ENCODE results near the gene MOV10. TPM values are rescaled to one million over a fixed set of nuclear protein-coding genes. Genes with fewer than 3 reads are reported as not detected.

Gene MOV10
- total RNA-seq, 2 experiments from 2014 or later = 80.6 to 89.3 TPM

- Mint-ChIP-seq H3K4me1 (ENCODE audit: low read depth) (peaks cover 24% of the 10 kb centered on the region), H3K36me3 (ENCODE audit: low read depth) (no peaks in the 10 kb centered on the region), H3K4me3 (peak overlapping the region; percentile 89), H3K9me3 (no peaks in the 10 kb centered on the region), H3K27me3 (peaks cover 35% of the 10 kb centered on the region), H3K27ac (peak overlapping the region; percentile 81)
- intact Hi-C loops (cut with DNase I, micrococcal nuclease) = loop anchor here (1.0 to 10.0 kb wide), 11 partner anchors 88 to 1099 kb away; partner anchors contain the start of genes LRIG2 (in 2 of the 2), CAPZA1 (in 1 of the 2), RSBN1 (in 1 of the 2) and SLC16A1 (in 1 of the 2)
- Histone ChIP-seq H3K9me3 (ENCODE audit: control insufficient read depth in 1 of 2, insufficient read depth in 1 of 2, low read length in 2 of 2) (peaks cover 0 to 5% of the 10 kb centered on the region in 2 experiments), H3K4me3 (ENCODE audit: low read length) (peak overlapping the region; percentile 69), H3K27ac (ENCODE audit: low read depth in 1 of 2, low read length in 2 of 2) (no peak overlapping the region), H3K36me3 (ENCODE audit: insufficient read depth, low read length) (no peaks in the 10 kb centered on the region), H3K27me3 (ENCODE audit: control insufficient read depth in 1 of 2, insufficient read depth in 2 of 2, low read length in 2 of 2) (peaks cover 15 to 22% of the 10 kb centered on the region in 2 experiments), H3K4me1 (ENCODE audit: insufficient read depth, low read length) (peaks cover 37% of the 10 kb centered on the region)
- DNase-seq = peak; percentile 65 to 91 (median 73)
- ChIA-PET POLR2A (interaction anchor here (3.3 to 3.6 kb wide), 4 partner anchors 13 to 356 kb away, joined by 19 to 46 read pairs (median 38); partner anchors contain the start of genes CAPZA1, LRIG2, MOV10 and ST7L), CTCF (interaction anchor here (0.9 to 4.0 kb wide), 8 partner anchors 11 to 357 kb away, joined by 3 to 23 read pairs (median 6); partner anchors contain the start of genes LRIG2 and MOV10)
- peak; percentile 95 for TF ChIP-seq CTCF (IDR thresholded peaks at IDR 0.05)
- ATAC-seq (ENCODE audit: poor library complexity) = peak; percentile 33
These were observed 41.8 kb downstream of the MOV10 start for GRCh38 chr1:112716133-112716720.

DNA sequence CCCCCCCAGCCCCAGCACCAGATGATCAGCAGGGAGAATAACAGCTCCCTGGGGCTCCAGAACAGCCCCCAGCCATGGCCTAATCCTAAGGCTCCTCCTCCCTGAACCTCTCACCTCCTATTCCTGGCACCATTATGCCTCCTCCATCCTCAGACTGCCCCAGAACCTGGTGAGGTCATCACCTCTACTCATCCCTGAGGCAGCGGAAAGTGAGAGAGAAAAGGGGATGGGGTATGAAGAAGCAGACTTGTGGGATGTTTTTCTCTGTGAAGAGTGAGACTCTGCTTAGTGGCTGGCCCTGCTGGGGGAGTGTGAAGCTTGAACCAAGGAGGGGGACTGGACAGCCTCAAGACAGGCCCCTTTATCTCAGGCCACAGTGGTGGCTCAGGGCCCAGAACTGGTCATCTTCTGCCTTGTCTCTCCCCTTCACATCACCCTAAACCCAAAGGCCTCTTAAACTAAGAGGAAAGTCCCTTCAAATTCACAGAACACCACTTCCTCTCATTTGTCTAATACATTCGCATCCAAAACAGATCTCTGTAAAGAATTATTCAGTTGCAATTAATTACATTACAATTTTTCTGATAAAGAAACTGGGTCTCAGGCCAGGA is 42.9 kb downstream of the MOV10 start:
- peaks cover 40% of the 10 kb centered on the region for H3K4me1 ChIP-seq (ENCODE audit: insufficient read depth, low read length)
- Mint-ChIP-seq H3K9me3 (no peaks in the 10 kb centered on the region), H3K27ac (no peak overlapping the region), H3K36me3 (ENCODE audit: low read depth) (no peaks in the 10 kb centered on the region), H3K27me3 (peaks cover 43% of the 10 kb centered on the region), H3K4me1 (ENCODE audit: low read depth) (peaks cover 29% of the 10 kb centered on the region), H3K4me3 (no peak overlapping the region)
- no peak overlapping the region for H3K4me3 ChIP-seq (ENCODE audit: low read length)
- no peaks in the 10 kb centered on the region for H3K36me3 ChIP-seq (ENCODE audit: insufficient read depth, low read length)
- ATAC-seq (ENCODE audit: poor library complexity) = no peak
- POLR2A ChIA-PET = interaction anchor here (3.3 kb wide), 1 partner anchor 355 kb away, joined by 19 read pairs; the partner anchor contains the start of gene LRIG2
- no peak overlapping the region for H3K27ac ChIP-seq (ENCODE audit: low read depth in 1 of 2, low read length in 2 of 2)
- peaks cover 0 to 5% of the 10 kb centered on the region in 2 experiments for H3K9me3 ChIP-seq (ENCODE audit: control insufficient read depth in 1 of 2, insufficient read depth in 1 of 2, low read length in 2 of 2)
- CTCF ChIA-PET = interaction anchor here (1.5 to 4.0 kb wide), 2 partner anchors 87 to 355 kb away, joined by 3 to 23 read pairs; partner anchors contain the start of gene LRIG2
- DNase-seq = peak in 1 of 14 experiments; percentile 15
- no peak for TF ChIP-seq CTCF (IDR thresholded peaks at IDR 0.05)
- H3K27me3 ChIP-seq (ENCODE audit: control insufficient read depth in 1 of 2, insufficient read depth in 2 of 2, low read length in 2 of 2) = peaks cover 15 to 22% of the 10 kb centered on the region in 2 experiments
- intact Hi-C loops (cut with DNase I, micrococcal nuclease) = loop anchor here (1.0 to 10.0 kb wide), 11 partner anchors 87 to 1097 kb away; partner anchors contain the start of genes LRIG2 (in 2 of the 2), CAPZA1 (in 1 of the 2), RSBN1 (in 1 of the 2) and SLC16A1 (in 1 of the 2)

DNA sequence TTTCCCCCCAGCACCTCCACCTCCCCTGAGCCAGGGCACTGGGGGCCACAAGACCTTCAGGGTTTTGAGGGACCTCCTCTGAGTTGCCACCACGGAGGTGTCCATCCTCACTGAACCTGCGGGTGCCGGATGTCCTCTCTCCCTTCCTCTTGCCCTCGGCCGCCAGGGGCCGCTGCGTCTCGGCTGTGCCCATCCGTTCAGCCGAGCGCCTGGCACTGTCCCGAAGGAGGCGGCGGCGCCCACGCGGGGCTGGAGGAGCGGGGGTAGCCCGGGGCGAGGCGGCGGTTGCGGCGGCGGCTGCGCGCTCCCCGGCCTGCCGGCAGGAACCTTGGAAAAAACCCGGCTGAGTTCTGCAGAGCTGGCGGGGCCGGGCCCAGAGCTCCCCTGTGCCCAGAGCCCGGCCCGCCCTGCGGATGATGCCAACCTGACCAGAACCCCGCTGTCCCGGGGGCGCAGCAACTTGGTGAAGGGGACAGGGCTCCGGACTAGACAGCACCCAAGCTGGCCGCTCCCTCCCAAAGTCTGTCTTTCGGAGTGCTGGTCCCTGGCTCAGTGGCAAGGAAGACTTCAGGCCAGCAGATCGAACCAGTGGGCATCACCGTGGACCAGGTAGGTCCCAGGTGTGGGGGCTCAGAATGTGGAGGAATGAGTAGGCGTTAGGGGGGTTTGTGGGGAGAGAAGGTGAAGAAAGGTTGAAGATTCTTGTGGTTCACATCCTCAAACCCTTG is 44.4 kb downstream of the MOV10 start:
- H3K4me1 Mint-ChIP-seq (ENCODE audit: low read depth) = peaks cover 39% of the 10 kb centered on the region
- CTCF ChIA-PET = interaction anchor here (1.0 to 2.3 kb wide), 3 partner anchors 10 to 86 kb away, joined by 4 to 9 read pairs (median 5); partner anchors contain the start of gene RHOC
- intact Hi-C loops (cut with DNase I, micrococcal nuclease) = loop anchor here (5.0 to 10.0 kb wide), 6 partner anchors 102 to 1096 kb away; partner anchors contain the start of genes CAPZA1 (in 1 of the 2), RSBN1 (in 1 of the 2), SLC16A1 (in 1 of the 2) and ST7L (in 1 of the 2)
- peaks cover 0 to 5% of the 10 kb centered on the region in 2 experiments for H3K9me3 ChIP-seq (ENCODE audit: control insufficient read depth in 1 of 2, insufficient read depth in 1 of 2, low read length in 2 of 2)
- peak; percentile 53 to 86 (median 70) for DNase-seq
- peaks cover 13 to 22% of the 10 kb centered on the region in 2 experiments for H3K27me3 ChIP-seq (ENCODE audit: control insufficient read depth in 1 of 2, insufficient read depth in 2 of 2, low read length in 2 of 2)
- peak overlapping the region; percentile 79 for H3K4me3 Mint-ChIP-seq
- POLR2A ChIA-PET = interaction anchor here (0.6 to 0.8 kb wide), 2 partner anchors 51 to 1065 kb away, joined by 3 to 4 read pairs; no protein-coding TSS in a partner anchor
- H3K36me3 Mint-ChIP-seq (ENCODE audit: low read depth) = no peaks in the 10 kb centered on the region
- ATAC-seq (ENCODE audit: poor library complexity) = peak; percentile 24
- peaks cover 32% of the 10 kb centered on the region for H3K27me3 Mint-ChIP-seq
- H3K4me3 ChIP-seq (ENCODE audit: low read length) = no peak overlapping the region
- peaks cover 48% of the 10 kb centered on the region for H3K4me1 ChIP-seq (ENCODE audit: insufficient read depth, low read length)
- H3K27ac ChIP-seq (ENCODE audit: low read depth in 1 of 2, low read length in 2 of 2) = no peak overlapping the region
- H3K36me3 ChIP-seq (ENCODE audit: insufficient read depth, low read length) = no peaks in the 10 kb centered on the region
- no peaks in the 10 kb centered on the region for H3K9me3 Mint-ChIP-seq
- peak; percentile 94 for TF ChIP-seq CTCF (IDR thresholded peaks at IDR 0.05)
- H3K27ac Mint-ChIP-seq = no peak overlapping the region
